Stimulated activated naive CD8-positive, alpha-beta T cell treated with anti-CD3 and anti-CD28 coated beads, Interleukin-15, amount 100 ng/mL, for 72 hours (primary cell): ENCODE data around the gene TRIM38.
"Not testable (repeated sequence)": the region's sequence is repeated elsewhere in the genome, so short reads cannot be mapped to it uniquely, and the experiment has no call there.

Source experiments
- ATAC-seq: fragments of 150-1000 bp; cut with Tn5 transposase; 2 replicates; pipeline ENCODE4 v1.10.0; 2021; ENCODE audit warnings: mild to moderate bottlenecking, moderate library complexity
- DNase-seq, 2 donors: peaks; one replicate each; pipeline ENCODE4 v3.0.0; 2021 to 2022
- H3K27ac Mint-ChIP-seq, 2 donors: one replicate each; pipeline ENCODE4 v1.8.0; 2022; ENCODE audit warnings: mild to moderate bottlenecking in 2 of 2, mixed read lengths in 2 of 2, moderate library complexity in 2 of 2
- H3K27me3 Mint-ChIP-seq: one replicate; pipeline ENCODE4 v1.8.0; 2022; ENCODE audit warnings: mixed read lengths
- H3K4me1 Mint-ChIP-seq: one replicate; pipeline ENCODE4 v1.8.0; 2022; ENCODE audit warnings: mild to moderate bottlenecking, mixed read lengths
- H3K4me3 Mint-ChIP-seq, 2 donors: one replicate each; pipeline ENCODE4 v1.8.0; 2022; ENCODE audit warnings: mild to moderate bottlenecking in 2 of 2, mixed read lengths in 2 of 2, moderate library complexity in 1 of 2
- H3K9me3 Mint-ChIP-seq, 2 donors: one replicate each; pipeline ENCODE4 v1.8.0; 2022; ENCODE audit warnings: mixed read lengths in 2 of 2

TRIM38 gene

GRCh38 chr6:25973923-25974555, 11.4 kb downstream of the TRIM38 start:
- DNase-seq (no peak), ATAC-seq (no peak)
- Mint-ChIP-seq H3K27ac (no peak overlapping the region), H3K4me3 (no peak overlapping the region), H3K4me1 (peaks cover 33% of the 10 kb centered on the region), H3K27me3 (no peaks in the 10 kb centered on the region), H3K9me3 (no peaks in the 10 kb centered on the region)

GRCh38 chr6:25975923-25976560, 13.4 kb downstream of the TRIM38 start:
- Mint-ChIP-seq H3K4me3 (no peak overlapping the region), H3K27me3 (no peaks in the 10 kb centered on the region), H3K4me1 (peaks cover 22% of the 10 kb centered on the region), H3K27ac (no peak overlapping the region), H3K9me3 (no peaks in the 10 kb centered on the region)
- DNase-seq (no peak), ATAC-seq (peak; percentile 95)

- Mint-ChIP-seq H3K27me3 (no peaks in the 10 kb centered on the region), H3K27ac (peak overlapping the region in 1 of 2 donors; percentile 52), H3K4me1 (peaks cover 19% of the 10 kb centered on the region), H3K9me3 (no peaks in the 10 kb centered on the region), H3K4me3 (no peak overlapping the region)
- DNase-seq (no peak), ATAC-seq (no peak)
These were observed 18.3 kb downstream of the TRIM38 start for GRCh38 chr6:25980935-25981334.

GRCh38 chr6:25981568-25982263, 19.1 kb downstream of the TRIM38 start:
- Mint-ChIP-seq H3K9me3 (no peaks in the 10 kb centered on the region), H3K4me3 (no peak overlapping the region), H3K4me1 (peaks cover 11% of the 10 kb centered on the region), H3K27ac (peak overlapping the region in 1 of 2 donors; percentile 38), H3K27me3 (no peaks in the 10 kb centered on the region)
- ATAC-seq: no peak
- no peak for DNase-seq

- Mint-ChIP-seq H3K4me3 (no peak overlapping the region), H3K27ac (no peak overlapping the region), H3K27me3 (no peaks in the 10 kb centered on the region), H3K4me1 (peaks cover 11% of the 10 kb centered on the region), H3K9me3 (peaks cover 0 to 10% of the 10 kb centered on the region in 2 donors)
- no peak for DNase-seq
- no peak for ATAC-seq
These were observed 21.7 kb downstream of the TRIM38 start for GRCh38 chr6:25984265-25984664.

GRCh38 chr6:25987845-25988244, 25.2 kb downstream of the TRIM38 start:
- Mint-ChIP-seq H3K27ac (peak overlapping the region in 1 of 2 donors; percentile 16), H3K4me3 (no peak overlapping the region), H3K4me1 (peaks cover 5% of the 10 kb centered on the region), H3K9me3 (peaks cover 0 to 10% of the 10 kb centered on the region in 2 donors), H3K27me3 (no peaks in the 10 kb centered on the region)
- ATAC-seq: no peak
- no peak for DNase-seq

- DNase-seq (no peak), ATAC-seq (no peak)
- H3K27ac Mint-ChIP-seq: no peak overlapping the region
- peaks cover 14% of the 10 kb centered on the region for H3K4me1 Mint-ChIP-seq
- H3K27me3 Mint-ChIP-seq: no peaks in the 10 kb centered on the region
- no peak overlapping the region for H3K4me3 Mint-ChIP-seq
- peaks cover 0 to 10% of the 10 kb centered on the region in 2 donors for H3K9me3 Mint-ChIP-seq
These were observed 27.7 kb downstream of the TRIM38 start for GRCh38 chr6:25990172-25990873.

GRCh38 chr6:25991785-25992412, 29.3 kb downstream of the TRIM38 start:
- peak overlapping the region; percentile 99 for H3K4me3 Mint-ChIP-seq
- peaks cover 0 to 10% of the 10 kb centered on the region in 2 donors for H3K9me3 Mint-ChIP-seq
- ATAC-seq (peak; percentile 60), DNase-seq (peak; percentile 52 to 61)
- H3K27ac Mint-ChIP-seq: peak overlapping the region; percentile 94 to 99
- no peaks in the 10 kb centered on the region for H3K27me3 Mint-ChIP-seq
- peaks cover 14% of the 10 kb centered on the region for H3K4me1 Mint-ChIP-seq

GRCh38 chr6:25992413-25993340, 30.1 kb downstream of the TRIM38 start:
- Mint-ChIP-seq H3K4me1 (peaks cover 14% of the 10 kb centered on the region), H3K27me3 (no peaks in the 10 kb centered on the region), H3K27ac (peak overlapping the region; percentile 99), H3K4me3 (peak overlapping the region; percentile 99), H3K9me3 (peaks cover 0 to 5% of the 10 kb centered on the region in 2 donors)
- ATAC-seq (peak; percentile 93), DNase-seq (peak; percentile 97 to 98)

- Mint-ChIP-seq H3K4me1 (peaks cover 14% of the 10 kb centered on the region), H3K27ac (peak overlapping the region; percentile 33 to 67), H3K4me3 (peak overlapping the region; percentile 77 to 99)
- not testable (repeated sequence) for H3K27me3 Mint-ChIP-seq, ATAC-seq, DNase-seq, H3K9me3 Mint-ChIP-seq
These were observed 30.7 kb downstream of the TRIM38 start for GRCh38 chr6:25993341-25993684.

GRCh38 chr6:25995507-25995906, 32.9 kb downstream of the TRIM38 start:
- DNase-seq (no peak), ATAC-seq (no peak)
- Mint-ChIP-seq H3K4me3 (no peak overlapping the region), H3K27ac (no peak overlapping the region), H3K9me3 (no peaks in the 10 kb centered on the region), H3K27me3 (no peaks in the 10 kb centered on the region), H3K4me1 (peaks cover 14% of the 10 kb centered on the region)

GRCh38 chr6:25997921-25998320, 35.3 kb downstream of the TRIM38 start:
- ATAC-seq: no peak
- Mint-ChIP-seq H3K4me1 (peaks cover 9% of the 10 kb centered on the region), H3K27me3 (no peaks in the 10 kb centered on the region), H3K9me3 (no peaks in the 10 kb centered on the region), H3K4me3 (no peak overlapping the region), H3K27ac (no peak overlapping the region)
- DNase-seq: no peak

- Mint-ChIP-seq H3K27me3 (no peaks in the 10 kb centered on the region), H3K4me3 (no peak overlapping the region), H3K9me3 (no peaks in the 10 kb centered on the region), H3K27ac (no peak overlapping the region), H3K4me1 (peaks cover 8% of the 10 kb centered on the region)
- ATAC-seq: no peak
- DNase-seq: no peak
These were observed 35.8 kb downstream of the TRIM38 start for GRCh38 chr6:25998379-25998778.

- not testable (repeated sequence) for H3K4me1 Mint-ChIP-seq, ATAC-seq, H3K9me3 Mint-ChIP-seq, H3K27me3 Mint-ChIP-seq, H3K4me3 Mint-ChIP-seq, H3K27ac Mint-ChIP-seq, DNase-seq
These were observed 36.6 kb downstream of the TRIM38 start for GRCh38 chr6:25999225-25999624.
